ENCODE results near the gene SLC25A45. TPM values are rescaled to one million over a fixed set of nuclear protein-coding genes. Genes with fewer than 3 reads are reported as not detected.

SLC25A45 gene
- total and polyA plus RNA-seq, 9 donors: 4.0 to 8.3 (median 5.2) TPM

GRCh38 chr11:65402790-65403189 lies 20.3 kb upstream of the SLC25A45 start:
- H3K27me3 ChIP-seq (ENCODE audit: control insufficient read depth, insufficient read depth, low read length): no peaks in the 10 kb centered on the region
- no peak for DNase-seq
- no peak overlapping the region for H3K4me3 ChIP-seq (ENCODE audit: low read length)
- WGBS (ENCODE audit: insufficient coverage): no CpG with 5 or more reads among the region's 2 CpGs
- no peaks in the 10 kb centered on the region for H3K9me3 ChIP-seq (replicated peaks; ENCODE audit: control insufficient read depth, low read depth, low read length)
- no peak overlapping the region for H3K27ac ChIP-seq (ENCODE audit: low read length)
- peaks cover 14% of the 10 kb centered on the region for H3K4me1 ChIP-seq (ENCODE audit: control insufficient read depth, insufficient read depth, low read length)
- peaks cover 52% of the 10 kb centered on the region for H3K36me3 ChIP-seq (ENCODE audit: control insufficient read depth, insufficient read depth, low read length)

GRCh38 chr11:65401803-65402248 lies 19.4 kb upstream of the SLC25A45 start:
- Histone ChIP-seq H3K4me3 (ENCODE audit: low read length) (no peak overlapping the region), H3K27me3 (ENCODE audit: control insufficient read depth, insufficient read depth, low read length) (no peaks in the 10 kb centered on the region), H3K9me3 (replicated peaks; ENCODE audit: control insufficient read depth, low read depth, low read length) (no peaks in the 10 kb centered on the region), H3K27ac (ENCODE audit: low read length) (no peak overlapping the region), H3K36me3 (ENCODE audit: control insufficient read depth, insufficient read depth, low read length) (peaks cover 55% of the 10 kb centered on the region), H3K4me1 (ENCODE audit: control insufficient read depth, insufficient read depth, low read length) (peaks cover 14% of the 10 kb centered on the region)
- DNase-seq: no peak
- WGBS (ENCODE audit: insufficient coverage): 91% methylated on average over 4 of the region's 10 CpGs

GRCh38 chr11:65401073-65401802 lies 18.8 kb upstream of the SLC25A45 start:
- Histone ChIP-seq H3K4me1 (ENCODE audit: control insufficient read depth, insufficient read depth, low read length) (peaks cover 14% of the 10 kb centered on the region), H3K9me3 (replicated peaks; ENCODE audit: control insufficient read depth, low read depth, low read length) (no peaks in the 10 kb centered on the region), H3K27me3 (ENCODE audit: control insufficient read depth, insufficient read depth, low read length) (no peaks in the 10 kb centered on the region), H3K36me3 (ENCODE audit: control insufficient read depth, insufficient read depth, low read length) (peaks cover 57% of the 10 kb centered on the region), H3K4me3 (ENCODE audit: low read length) (no peak overlapping the region), H3K27ac (ENCODE audit: low read length) (no peak overlapping the region)
- WGBS (ENCODE audit: insufficient coverage): 62% methylated on average over 14 of the region's 16 CpGs
- no peak for DNase-seq

GRCh38 chr11:65400307-65401072 lies 18.0 kb upstream of the SLC25A45 start:
- peaks cover 14% of the 10 kb centered on the region for H3K4me1 ChIP-seq (ENCODE audit: control insufficient read depth, insufficient read depth, low read length)
- H3K36me3 ChIP-seq (ENCODE audit: control insufficient read depth, insufficient read depth, low read length): peaks cover 58% of the 10 kb centered on the region
- no peaks in the 10 kb centered on the region for H3K27me3 ChIP-seq (ENCODE audit: control insufficient read depth, insufficient read depth, low read length)
- H3K27ac ChIP-seq (ENCODE audit: low read length): no peak overlapping the region
- DNase-seq: no peak
- H3K4me3 ChIP-seq (ENCODE audit: low read length): no peak overlapping the region
- H3K9me3 ChIP-seq (replicated peaks; ENCODE audit: control insufficient read depth, low read depth, low read length): no peaks in the 10 kb centered on the region
- 88% methylated on average over 7 of the region's 17 CpGs for WGBS (ENCODE audit: insufficient coverage)

GRCh38 chr11:65399845-65400244 lies 17.4 kb upstream of the SLC25A45 start:
- Histone ChIP-seq H3K4me1 (ENCODE audit: control insufficient read depth, insufficient read depth, low read length) (peaks cover 12% of the 10 kb centered on the region), H3K27ac (ENCODE audit: low read length) (no peak overlapping the region), H3K4me3 (ENCODE audit: low read length) (no peak overlapping the region), H3K9me3 (replicated peaks; ENCODE audit: control insufficient read depth, low read depth, low read length) (no peaks in the 10 kb centered on the region), H3K36me3 (ENCODE audit: control insufficient read depth, insufficient read depth, low read length) (peaks cover 55% of the 10 kb centered on the region), H3K27me3 (ENCODE audit: control insufficient read depth, insufficient read depth, low read length) (no peaks in the 10 kb centered on the region)
- 86% methylated on average over 10 of the region's 10 CpGs for WGBS (ENCODE audit: insufficient coverage)
- DNase-seq: no peak

GRCh38 chr11:65399249-65399648 lies 16.8 kb upstream of the SLC25A45 start:
- no peak for DNase-seq
- H3K27ac ChIP-seq (ENCODE audit: low read length): no peak overlapping the region
- H3K36me3 ChIP-seq (ENCODE audit: control insufficient read depth, insufficient read depth, low read length): peaks cover 57% of the 10 kb centered on the region
- H3K4me1 ChIP-seq (ENCODE audit: control insufficient read depth, insufficient read depth, low read length): peaks cover 6% of the 10 kb centered on the region
- no peaks in the 10 kb centered on the region for H3K27me3 ChIP-seq (ENCODE audit: control insufficient read depth, insufficient read depth, low read length)
- H3K4me3 ChIP-seq (ENCODE audit: low read length): no peak overlapping the region
- no peaks in the 10 kb centered on the region for H3K9me3 ChIP-seq (replicated peaks; ENCODE audit: control insufficient read depth, low read depth, low read length)
- 92% methylated on average over 13 of the region's 13 CpGs for WGBS (ENCODE audit: insufficient coverage)

- peaks cover 56% of the 10 kb centered on the region for H3K36me3 ChIP-seq (ENCODE audit: control insufficient read depth, insufficient read depth, low read length)
- 80% methylated on average over 15 of the region's 16 CpGs for WGBS (ENCODE audit: insufficient coverage)
- no peaks in the 10 kb centered on the region for H3K9me3 ChIP-seq (replicated peaks; ENCODE audit: control insufficient read depth, low read depth, low read length)
- H3K27ac ChIP-seq (ENCODE audit: low read length): no peak overlapping the region
- DNase-seq: no peak
- no peaks in the 10 kb centered on the region for H3K4me1 ChIP-seq (ENCODE audit: control insufficient read depth, insufficient read depth, low read length)
- H3K4me3 ChIP-seq (ENCODE audit: low read length): no peak overlapping the region
- H3K27me3 ChIP-seq (ENCODE audit: control insufficient read depth, insufficient read depth, low read length): no peaks in the 10 kb centered on the region
These were observed 16.0 kb upstream of the SLC25A45 start for GRCh38 chr11:65398362-65398910.

GRCh38 chr11:65396769-65397745 lies 14.6 kb upstream of the SLC25A45 start:
- 89% methylated on average over 38 of the region's 38 CpGs for WGBS (ENCODE audit: insufficient coverage)
- no peak overlapping the region for H3K4me3 ChIP-seq (ENCODE audit: low read length)
- H3K4me1 ChIP-seq (ENCODE audit: control insufficient read depth, insufficient read depth, low read length): no peaks in the 10 kb centered on the region

GRCh38 chr11:65395961-65396530 lies 13.6 kb upstream of the SLC25A45 start:
- Histone ChIP-seq H3K27me3 (ENCODE audit: control insufficient read depth, insufficient read depth, low read length) (no peaks in the 10 kb centered on the region), H3K27ac (ENCODE audit: low read length) (no peak overlapping the region), H3K9me3 (replicated peaks; ENCODE audit: control insufficient read depth, low read depth, low read length) (no peaks in the 10 kb centered on the region), H3K36me3 (ENCODE audit: control insufficient read depth, insufficient read depth, low read length) (peaks cover 68% of the 10 kb centered on the region), H3K4me1 (ENCODE audit: control insufficient read depth, insufficient read depth, low read length) (peaks cover 4% of the 10 kb centered on the region), H3K4me3 (ENCODE audit: low read length) (no peak overlapping the region)
- 85% methylated on average over 12 of the region's 15 CpGs for WGBS (ENCODE audit: insufficient coverage)
- no peak for DNase-seq

More at GRCh38 chr11:65396769-65397745, 14.6 kb upstream of the SLC25A45 start:
- peaks cover 62% of the 10 kb centered on the region for H3K36me3 ChIP-seq (ENCODE audit: control insufficient read depth, insufficient read depth, low read length)
- no peak overlapping the region for H3K27ac ChIP-seq (ENCODE audit: low read length)
- no peaks in the 10 kb centered on the region for H3K9me3 ChIP-seq (replicated peaks; ENCODE audit: control insufficient read depth, low read depth, low read length)
- no peaks in the 10 kb centered on the region for H3K27me3 ChIP-seq (ENCODE audit: control insufficient read depth, insufficient read depth, low read length)
- DNase-seq: no peak

Data from muscle of leg (tissue), 11 donors.